ENCODE results near the gene ZDHHC13. TPM values are rescaled to one million over a fixed set of nuclear protein-coding genes. Genes with fewer than 3 reads are reported as not detected.

The ZDHHC13 gene
- total RNA-seq, 1 donor from 2014 or later = 10.6 TPM

DNA sequence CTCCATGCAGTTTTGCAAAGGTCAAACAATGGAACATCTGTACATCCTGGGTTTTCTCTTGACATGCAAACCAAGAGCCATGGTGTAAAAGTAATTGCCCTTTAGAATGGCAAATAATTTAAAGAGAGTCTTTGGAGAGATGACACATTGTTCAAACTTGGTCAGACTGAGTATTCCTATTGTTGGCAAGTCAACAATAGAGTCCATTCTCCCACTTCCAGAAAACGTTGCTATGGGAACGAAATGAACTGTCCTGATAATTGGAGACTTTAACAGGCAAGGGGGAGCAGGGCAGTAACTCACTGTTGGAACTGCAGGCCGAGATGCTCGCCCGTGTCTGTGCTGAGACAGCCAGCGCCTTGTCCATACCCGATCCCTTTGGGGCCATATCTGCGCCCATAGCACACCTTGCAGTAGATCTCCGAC is 70.9 kb downstream of the ZDHHC13 start:
- no peak overlapping the region for H3K4me2 ChIP-seq (ENCODE audit: low read length)
- H4K20me1 ChIP-seq (ENCODE audit: insufficient read depth, low read length) = no peaks in the 10 kb centered on the region
- H3K4me3 Mint-ChIP-seq (ENCODE audit: unreplicated experiment) = no peak overlapping the region
- H3K27ac ChIP-seq (ENCODE audit: low read depth, low read length) = no peak overlapping the region
- H3K4me3 ChIP-seq (ENCODE audit: insufficient read depth, low read depth, low read length) = no peak overlapping the region
- peaks cover 4% of the 10 kb centered on the region for H3K27me3 Mint-ChIP-seq (ENCODE audit: low read depth, unreplicated experiment)
- H3K27ac Mint-ChIP-seq (ENCODE audit: unreplicated experiment) = no peak overlapping the region
- H3K36me3 ChIP-seq (ENCODE audit: insufficient read depth, low read length) = no peaks in the 10 kb centered on the region
- no peaks in the 10 kb centered on the region for H3K27me3 ChIP-seq (ENCODE audit: insufficient read depth, low read length)
- H3K4me1 ChIP-seq (ENCODE audit: insufficient read depth, low read length) = no peaks in the 10 kb centered on the region
- FAIRE-seq = no peak
- H3K9me3 ChIP-seq (ENCODE audit: insufficient read depth, low read depth, low read length) = no peaks in the 10 kb centered on the region
- H3K9me3 Mint-ChIP-seq (ENCODE audit: unreplicated experiment) = no peaks in the 10 kb centered on the region
- H3K36me3 Mint-ChIP-seq (ENCODE audit: low read depth, unreplicated experiment) = peaks cover 3% of the 10 kb centered on the region
- no peak overlapping the region for H2AFZ ChIP-seq (ENCODE audit: low read depth, low read length)
- H3K9ac ChIP-seq (ENCODE audit: low read length) = no peak overlapping the region
- peaks cover 10% of the 10 kb centered on the region for H3K4me1 Mint-ChIP-seq (ENCODE audit: low read depth, unreplicated experiment)
- H3K79me2 ChIP-seq (ENCODE audit: insufficient read depth, low read length) = no peaks in the 10 kb centered on the region
- TF ChIP-seq, protein P1, sequence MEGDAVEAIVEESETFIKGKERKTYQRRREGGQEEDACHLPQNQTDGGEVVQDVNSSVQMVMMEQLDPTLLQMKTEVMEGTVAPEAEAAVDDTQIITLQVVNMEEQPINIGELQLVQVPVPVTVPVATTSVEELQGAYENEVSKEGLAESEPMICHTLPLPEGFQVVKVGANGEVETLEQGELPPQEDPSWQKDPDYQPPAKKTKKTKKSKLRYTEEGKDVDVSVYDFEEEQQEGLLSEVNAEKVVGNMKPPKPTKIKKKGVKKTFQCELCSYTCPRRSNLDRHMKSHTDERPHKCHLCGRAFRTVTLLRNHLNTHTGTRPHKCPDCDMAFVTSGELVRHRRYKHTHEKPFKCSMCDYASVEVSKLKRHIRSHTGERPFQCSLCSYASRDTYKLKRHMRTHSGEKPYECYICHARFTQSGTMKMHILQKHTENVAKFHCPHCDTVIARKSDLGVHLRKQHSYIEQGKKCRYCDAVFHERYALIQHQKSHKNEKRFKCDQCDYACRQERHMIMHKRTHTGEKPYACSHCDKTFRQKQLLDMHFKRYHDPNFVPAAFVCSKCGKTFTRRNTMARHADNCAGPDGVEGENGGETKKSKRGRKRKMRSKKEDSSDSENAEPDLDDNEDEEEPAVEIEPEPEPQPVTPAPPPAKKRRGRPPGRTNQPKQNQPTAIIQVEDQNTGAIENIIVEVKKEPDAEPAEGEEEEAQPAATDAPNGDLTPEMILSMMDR (IDR thresholded peaks at IDR 0.05; ENCODE audit: insufficient read depth, low read depth, low read length) = no peak
- TF ChIP-seq EZH2 (IDR thresholded peaks at IDR 0.05; ENCODE audit: insufficient read depth, low read length) = no peak
- peak; percentile 16 for DNase-seq (ENCODE audit: low read depth)

DNA sequence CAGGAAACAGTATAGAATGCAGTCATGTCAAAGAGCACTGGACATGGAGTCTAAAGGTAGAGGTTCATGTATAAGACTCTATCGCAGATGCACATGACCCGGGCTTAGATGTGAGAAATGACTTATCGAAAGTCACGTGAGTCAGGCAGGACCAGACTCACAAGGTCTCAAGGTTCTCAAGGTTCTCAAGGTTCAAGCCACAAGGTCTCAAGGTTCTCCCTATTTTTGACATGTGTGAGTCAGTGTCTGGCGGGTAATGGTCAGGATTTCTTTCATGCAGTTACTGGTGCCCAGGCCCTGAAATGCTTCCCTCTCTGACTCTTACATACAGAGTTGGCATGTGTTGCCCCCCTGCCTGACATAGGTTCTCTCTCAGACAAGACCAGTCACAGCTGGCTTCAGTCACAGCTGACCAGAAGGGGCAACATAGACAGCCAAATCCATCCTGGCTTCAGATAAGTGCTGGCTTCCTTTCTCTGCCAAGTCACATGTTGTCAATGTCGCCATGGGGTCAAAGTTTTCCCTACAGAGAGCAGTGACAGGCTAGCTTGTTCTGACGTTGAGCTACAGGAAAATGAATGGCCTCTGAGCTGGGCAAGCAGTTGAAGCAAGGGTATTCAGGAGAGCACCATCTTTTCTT is 74.7 kb downstream of the ZDHHC13 start:
- Mint-ChIP-seq H3K4me1 (ENCODE audit: low read depth, unreplicated experiment) (peaks cover 8% of the 10 kb centered on the region), H3K9me3 (ENCODE audit: unreplicated experiment) (no peaks in the 10 kb centered on the region), H3K4me3 (ENCODE audit: unreplicated experiment) (no peak overlapping the region), H3K27ac (ENCODE audit: unreplicated experiment) (no peak overlapping the region), H3K36me3 (ENCODE audit: low read depth, unreplicated experiment) (no peaks in the 10 kb centered on the region), H3K27me3 (ENCODE audit: low read depth, unreplicated experiment) (peaks cover 3% of the 10 kb centered on the region)
- no peak for FAIRE-seq
- TF ChIP-seq, protein P1 (IDR thresholded peaks at IDR 0.05; ENCODE audit: insufficient read depth, low read depth, low read length) = no peak
- no peak for TF ChIP-seq EZH2 (IDR thresholded peaks at IDR 0.05; ENCODE audit: insufficient read depth, low read length)
- DNase-seq (ENCODE audit: low read depth) = no peak
- H4K20me1 ChIP-seq (ENCODE audit: insufficient read depth, low read length) = no peaks in the 10 kb centered on the region
- no peaks in the 10 kb centered on the region for H3K4me1 ChIP-seq (ENCODE audit: insufficient read depth, low read length)
- H3K27ac ChIP-seq (ENCODE audit: low read depth, low read length) = no peak overlapping the region
- no peak overlapping the region for H3K4me3 ChIP-seq (ENCODE audit: insufficient read depth, low read depth, low read length)
- no peaks in the 10 kb centered on the region for H3K27me3 ChIP-seq (ENCODE audit: insufficient read depth, low read length)
- no peak overlapping the region for H3K9ac ChIP-seq (ENCODE audit: low read length)
- no peak overlapping the region for H3K4me2 ChIP-seq (ENCODE audit: low read length)
- no peak overlapping the region for H2AFZ ChIP-seq (ENCODE audit: low read depth, low read length)
- H3K9me3 ChIP-seq (ENCODE audit: insufficient read depth, low read depth, low read length) = no peaks in the 10 kb centered on the region
- no peaks in the 10 kb centered on the region for H3K36me3 ChIP-seq (ENCODE audit: insufficient read depth, low read length)
- H3K79me2 ChIP-seq (ENCODE audit: insufficient read depth, low read length) = no peaks in the 10 kb centered on the region

DNA sequence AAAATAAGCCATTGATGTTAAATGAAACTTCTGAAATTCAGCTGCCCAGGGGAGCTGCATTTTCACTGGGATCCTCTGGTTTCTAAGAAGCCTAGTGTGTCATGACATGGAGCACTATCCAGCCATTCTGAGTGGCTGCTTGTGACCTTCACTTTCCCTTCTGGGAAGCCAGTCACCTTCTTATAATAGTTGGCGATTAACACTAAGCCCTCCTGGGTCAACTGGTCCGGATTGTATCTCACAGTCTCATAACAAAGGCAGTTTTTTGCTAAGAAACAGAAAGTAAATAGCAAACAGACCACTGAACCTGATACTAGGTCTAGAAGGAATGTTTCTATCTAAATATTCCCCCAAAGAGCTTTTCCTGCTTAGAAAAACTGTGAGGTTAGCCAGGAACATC is 76.9 kb downstream of the ZDHHC13 start:
- no peaks in the 10 kb centered on the region for H3K4me1 Mint-ChIP-seq (ENCODE audit: low read depth, unreplicated experiment)
- H3K27me3 Mint-ChIP-seq (ENCODE audit: low read depth, unreplicated experiment) = peaks cover 7% of the 10 kb centered on the region
- H3K27ac ChIP-seq (ENCODE audit: low read depth, low read length) = no peak overlapping the region
- H3K9me3 Mint-ChIP-seq (ENCODE audit: unreplicated experiment) = no peaks in the 10 kb centered on the region
- no peak overlapping the region for H2AFZ ChIP-seq (ENCODE audit: low read depth, low read length)
- H3K36me3 Mint-ChIP-seq (ENCODE audit: low read depth, unreplicated experiment) = no peaks in the 10 kb centered on the region
- no peaks in the 10 kb centered on the region for H4K20me1 ChIP-seq (ENCODE audit: insufficient read depth, low read length)
- H3K4me3 ChIP-seq (ENCODE audit: insufficient read depth, low read depth, low read length) = no peak overlapping the region
- H3K4me3 Mint-ChIP-seq (ENCODE audit: unreplicated experiment) = no peak overlapping the region
- TF ChIP-seq EZH2 (IDR thresholded peaks at IDR 0.05; ENCODE audit: insufficient read depth, low read length) = no peak
- TF ChIP-seq, protein P1 (IDR thresholded peaks at IDR 0.05; ENCODE audit: insufficient read depth, low read depth, low read length) = no peak
- no peak for FAIRE-seq
- no peaks in the 10 kb centered on the region for H3K27me3 ChIP-seq (ENCODE audit: insufficient read depth, low read length)
- H3K9ac ChIP-seq (ENCODE audit: low read length) = no peak overlapping the region
- no peaks in the 10 kb centered on the region for H3K9me3 ChIP-seq (ENCODE audit: insufficient read depth, low read depth, low read length)
- no peaks in the 10 kb centered on the region for H3K79me2 ChIP-seq (ENCODE audit: insufficient read depth, low read length)
- no peak overlapping the region for H3K4me2 ChIP-seq (ENCODE audit: low read length)
- no peaks in the 10 kb centered on the region for H3K4me1 ChIP-seq (ENCODE audit: insufficient read depth, low read length)
- no peaks in the 10 kb centered on the region for H3K36me3 ChIP-seq (ENCODE audit: insufficient read depth, low read length)
- DNase-seq (ENCODE audit: low read depth) = no peak
- no peak overlapping the region for H3K27ac Mint-ChIP-seq (ENCODE audit: unreplicated experiment)
